Umbilical cord (tissue), 2 donors: ENCODE measurements around the gene THAP8. TPM values are rescaled to one million over a fixed set of nuclear protein-coding genes. Genes with fewer than 3 reads are reported as not detected.
"Not testable (repeated sequence)": the region's sequence is repeated elsewhere in the genome, so short reads cannot be mapped to it uniquely, and the experiment has no call there.

Source experiments
- DNase-seq: peaks from one replicate; pipeline ENCODE4 v3.0.0-alpha.2; 2015; ENCODE audit warnings: low spot score
- total RNA-seq: library from RNA; depleted of rRNA; stranded (reverse); fragments of >200 nt; gene quantifications from one replicate; pipeline ENCODE4 v1.2.3, GENCODE V29; 2014; ENCODE audit warnings: low replicate concordance; ENCODE audit not compliant: insufficient read depth

Gene THAP8
- total RNA-seq, 1 donor from 2014 or later: 1.4 TPM

DNA sequence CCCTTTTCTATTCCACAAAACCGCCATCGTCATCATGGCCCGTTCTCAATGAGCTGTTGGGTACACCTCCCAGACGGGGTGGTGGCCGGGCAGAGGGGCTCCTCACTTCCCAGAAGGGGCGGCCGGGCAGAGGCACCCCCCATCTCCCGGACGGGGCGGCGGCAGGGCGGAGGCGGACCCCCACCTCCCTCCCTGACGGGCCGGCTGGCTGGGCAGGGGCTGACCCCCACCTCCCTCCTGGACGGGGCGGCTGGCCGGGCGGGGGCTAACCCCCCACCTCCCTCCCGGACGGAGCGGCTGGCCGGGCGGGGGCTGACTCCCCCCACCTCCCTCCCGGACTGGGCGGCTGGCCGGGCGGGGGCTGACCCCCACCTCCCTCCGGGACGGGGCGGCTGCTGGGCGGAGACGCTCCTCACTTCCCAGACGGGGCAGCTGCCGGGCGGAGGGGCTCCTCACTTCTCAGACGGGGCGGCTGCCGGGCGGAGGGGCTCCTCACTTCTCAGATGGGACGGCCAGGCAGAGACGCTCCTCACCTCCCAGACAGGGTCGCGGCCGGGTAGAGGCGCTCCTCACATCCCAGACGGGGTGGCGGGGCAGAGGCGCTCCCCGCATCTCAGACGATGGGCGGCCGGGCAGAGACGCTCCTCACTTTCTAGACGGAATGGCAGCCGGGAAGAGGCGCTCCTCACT, 14.9 kb upstream of the THAP8 start:
- not testable (repeated sequence) for DNase-seq

DNA sequence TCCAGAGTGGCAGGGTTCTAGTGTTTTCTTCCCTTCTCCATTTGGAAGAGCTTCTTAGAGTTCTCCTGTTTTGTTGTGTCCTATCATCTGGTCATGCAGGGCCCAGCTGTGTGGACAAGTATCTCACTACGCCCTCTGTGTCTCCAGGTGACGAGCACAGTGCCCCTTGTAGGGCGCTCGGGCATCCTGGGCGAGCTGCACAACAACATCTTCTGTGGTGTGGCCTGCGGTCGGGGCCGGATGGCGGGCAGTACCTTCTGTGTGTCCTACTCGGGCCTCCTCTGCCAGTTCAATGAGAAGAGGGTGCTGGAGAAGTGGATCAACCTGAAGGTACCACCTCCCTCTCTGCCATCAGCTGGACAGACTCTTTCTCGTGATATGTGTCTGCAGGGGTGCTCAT, 13.6 kb upstream of the THAP8 start:
- no peak for DNase-seq

DNA sequence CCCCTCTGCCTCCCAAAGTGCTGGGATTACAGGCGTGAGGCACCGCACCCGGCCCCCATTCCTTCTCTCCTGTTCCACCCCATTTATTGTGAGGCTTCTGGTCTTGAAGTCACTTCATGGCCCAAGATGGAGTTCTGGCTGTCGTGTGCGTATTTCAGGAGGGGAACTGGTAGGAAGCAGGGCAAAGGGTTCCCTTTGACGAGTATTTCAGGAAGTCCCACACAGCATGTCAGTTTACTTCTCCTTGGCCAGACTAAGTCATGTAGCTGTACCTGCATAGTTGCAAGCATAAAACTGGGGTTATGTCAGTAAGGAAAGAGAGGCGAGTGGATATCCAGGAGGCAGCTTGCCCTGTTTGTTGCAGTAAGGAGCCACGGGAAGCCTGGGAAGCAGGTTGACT, 10.7 kb upstream of the THAP8 start:
- DNase-seq: no peak

DNA sequence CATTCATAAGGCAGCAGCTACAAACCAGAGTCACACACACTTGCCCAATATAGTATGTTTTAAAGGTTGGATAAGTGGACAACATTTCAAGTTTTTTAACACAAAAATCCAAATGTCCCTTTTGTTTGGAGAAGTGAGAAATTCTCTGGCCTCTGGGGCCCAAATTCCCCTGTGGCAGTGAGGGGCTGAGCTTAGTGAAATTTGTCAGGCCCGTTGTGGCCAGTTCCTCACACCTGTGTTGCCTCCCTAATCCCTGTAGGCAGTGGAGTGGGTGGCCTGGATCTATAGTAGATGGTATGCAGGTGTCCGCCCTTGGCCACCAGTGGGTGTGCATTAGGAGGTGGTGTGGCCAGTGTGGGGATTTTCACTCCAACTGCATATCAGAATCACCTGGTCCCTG, 7.3 kb upstream of the THAP8 start:
- DNase-seq: no peak

DNA sequence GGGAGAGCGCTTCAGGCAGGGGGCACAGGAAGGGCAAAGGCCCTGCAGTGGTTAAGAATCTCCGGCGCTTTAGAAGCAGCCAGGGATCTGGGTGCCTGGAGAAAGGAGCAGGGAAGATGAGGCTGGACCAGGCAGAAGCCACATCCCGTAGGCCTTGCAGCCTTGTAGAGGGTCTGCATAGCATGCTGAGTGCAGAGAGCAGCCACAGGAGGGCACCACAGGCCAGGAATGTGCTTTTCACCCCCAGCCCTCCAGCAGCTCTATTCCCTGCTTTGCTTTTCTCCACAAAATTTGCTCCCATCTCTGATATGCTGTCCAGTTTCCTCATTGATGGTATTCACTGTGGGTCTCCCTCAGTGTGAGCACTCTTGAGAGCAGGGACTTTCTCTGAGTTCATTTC, 6.3 kb upstream of the THAP8 start:
- no peak for DNase-seq

DNA sequence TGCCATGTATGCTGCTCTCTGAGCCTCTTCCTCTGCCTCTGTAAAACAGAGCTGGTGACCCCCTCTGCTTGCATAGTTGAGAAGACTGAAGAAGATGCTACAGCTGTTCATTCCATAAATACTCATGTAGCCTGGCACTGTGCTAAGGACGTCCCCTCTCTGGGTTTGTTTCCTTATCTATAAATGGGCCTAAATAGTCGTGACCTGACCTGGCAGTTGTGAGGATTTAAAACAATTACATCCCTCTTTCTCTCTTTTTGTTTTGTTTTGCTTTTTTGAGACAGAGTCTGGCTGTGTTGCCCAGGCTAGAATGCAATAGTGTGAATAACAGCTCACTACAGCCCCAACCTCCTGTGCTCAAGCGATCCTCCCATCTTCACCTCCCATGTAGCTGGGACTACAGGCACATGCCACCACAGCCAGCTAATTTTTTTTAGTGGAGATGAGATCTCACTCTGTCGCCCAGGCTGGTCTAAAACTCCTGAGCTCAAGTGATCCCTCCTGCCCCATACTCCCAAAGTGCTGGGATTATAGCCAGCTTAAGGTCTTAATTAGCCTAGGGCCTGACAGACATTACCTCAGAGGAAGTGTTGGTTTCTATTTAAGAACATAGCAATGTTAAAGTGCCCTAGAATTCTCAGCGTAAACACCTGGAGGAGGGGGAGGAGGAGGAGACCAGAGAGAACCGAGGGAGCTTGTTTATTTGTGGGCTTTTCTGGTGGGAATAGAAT, 5.3 kb upstream of the THAP8 start:
- DNase-seq: no peak

DNA sequence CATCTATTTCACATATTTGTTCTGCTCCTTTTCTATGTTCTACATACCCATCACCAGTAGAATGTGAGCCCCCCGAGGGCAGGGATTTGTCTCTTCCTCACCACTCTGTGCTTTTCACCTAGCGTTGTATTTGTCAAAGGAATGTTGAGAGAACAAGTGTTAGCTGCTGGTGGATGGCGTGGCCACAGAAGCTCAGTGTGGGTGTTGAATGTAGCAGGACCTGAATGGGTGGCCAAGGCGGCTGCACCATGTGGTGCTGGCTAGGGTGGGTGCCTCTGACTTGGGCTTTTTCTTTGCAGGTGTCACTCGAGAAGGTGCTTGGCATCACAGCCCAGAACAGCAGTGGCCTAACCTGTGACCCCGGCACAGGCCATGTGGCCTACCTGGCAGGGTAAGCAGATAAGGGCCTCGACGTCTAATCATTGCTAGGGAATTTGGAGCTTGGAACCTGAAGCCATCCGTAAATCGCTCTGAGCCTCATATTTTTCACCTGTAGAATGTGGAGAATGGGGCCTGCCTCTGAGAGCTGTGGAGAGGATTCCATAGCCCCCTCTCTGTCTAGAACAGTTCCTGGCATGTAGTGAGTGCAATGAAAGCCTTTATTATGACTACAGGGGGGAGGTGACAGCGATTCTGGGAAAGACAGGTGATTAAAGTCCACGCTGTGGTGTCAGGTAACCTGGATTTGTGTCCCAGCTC, 4.5 kb upstream of the THAP8 start:
- no peak for DNase-seq

DNA sequence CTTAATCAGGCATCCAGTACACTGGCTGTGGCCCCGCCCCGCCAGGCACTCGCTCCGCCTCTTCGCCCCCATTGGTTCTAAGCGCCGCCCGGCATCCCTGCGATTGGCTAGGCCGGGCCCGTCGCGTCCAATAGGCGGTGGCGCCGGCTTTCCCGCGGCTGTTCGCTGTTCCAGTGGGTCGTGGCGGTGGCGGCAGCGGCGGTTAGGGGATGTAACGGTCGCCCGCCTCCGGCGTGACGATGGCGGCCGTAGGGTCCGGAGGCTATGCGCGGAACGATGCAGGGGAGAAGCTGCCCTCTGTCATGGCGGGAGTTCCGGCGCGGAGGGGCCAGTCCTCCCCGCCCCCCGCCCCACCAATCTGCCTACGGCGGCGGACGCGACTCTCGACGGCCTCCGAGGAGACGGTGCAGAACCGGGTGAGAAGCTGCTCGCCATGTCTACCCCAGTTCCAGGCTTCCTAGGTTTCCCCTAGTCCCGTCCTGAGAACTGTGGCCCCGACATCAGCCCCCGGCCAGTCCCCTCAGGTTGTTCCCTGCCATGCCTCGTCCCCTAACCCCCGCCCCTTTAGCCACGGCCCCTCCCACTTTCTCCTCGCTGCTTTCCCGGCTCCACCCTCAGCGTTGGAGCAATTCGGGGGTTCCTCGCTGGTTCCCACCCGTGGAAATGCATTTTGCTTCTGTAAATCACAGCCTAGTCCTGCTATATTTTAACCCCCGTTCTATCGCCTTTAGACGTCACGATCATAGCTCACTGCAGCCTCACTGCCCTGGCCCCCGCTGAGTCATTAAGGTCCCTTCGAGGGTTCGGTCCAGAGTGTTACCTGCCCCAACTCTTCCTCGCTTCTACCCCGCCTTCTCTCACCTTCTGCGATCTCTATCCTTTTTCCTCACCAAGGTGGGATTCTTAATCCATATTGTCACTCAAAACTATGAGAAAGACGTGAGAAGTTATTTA, 925 bp upstream of the THAP8 start, which contains the start of gene WDR62:
Gene WDR62, plus strand, starts transcription at position 165 of the 954 bp plus-strand sequence. Its CDS starts 75 bp downstream, at position 240.
- DNase-seq: peak; percentile 97

DNA sequence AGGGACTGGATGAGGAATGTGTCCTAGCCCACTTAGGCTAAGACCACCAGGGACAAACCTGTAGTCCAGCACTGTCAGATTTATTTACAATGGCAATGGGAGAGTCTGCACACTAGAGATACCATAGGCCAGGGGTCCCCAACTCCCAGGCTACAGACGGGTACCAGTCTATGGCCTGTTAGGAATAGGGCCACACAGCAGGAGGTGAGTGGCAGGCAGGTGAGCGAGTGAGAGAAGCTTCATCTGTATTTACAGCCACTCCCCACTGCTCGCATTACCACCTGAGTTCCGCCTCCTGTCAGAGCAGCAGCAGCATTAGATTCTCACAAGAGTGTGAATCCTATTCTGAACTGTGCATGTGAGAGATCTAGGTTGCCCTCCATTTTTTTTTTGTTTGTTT, 2.4 kb downstream of the THAP8 start:
- DNase-seq: no peak

DNA sequence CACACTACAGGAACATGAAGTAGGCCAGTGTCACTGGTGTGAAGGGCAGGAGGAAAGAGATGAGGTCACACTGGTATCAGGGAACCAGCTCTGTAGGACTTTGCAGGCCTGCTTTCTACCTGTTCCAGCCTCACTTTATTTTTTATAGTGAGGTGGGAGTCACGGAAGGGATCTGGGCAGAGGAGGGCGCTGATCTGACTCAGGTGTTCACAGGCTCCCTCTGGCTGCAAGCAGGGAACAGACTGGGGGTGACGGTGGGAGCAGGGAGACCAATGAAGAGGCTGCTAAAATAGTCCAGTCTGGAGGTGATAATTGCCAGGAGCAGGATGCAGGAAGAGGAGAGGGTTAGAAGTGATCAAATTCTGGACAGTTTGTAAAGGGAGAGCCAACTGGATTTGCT, 2.8 kb downstream of the THAP8 start:
- DNase-seq: no peak

DNA sequence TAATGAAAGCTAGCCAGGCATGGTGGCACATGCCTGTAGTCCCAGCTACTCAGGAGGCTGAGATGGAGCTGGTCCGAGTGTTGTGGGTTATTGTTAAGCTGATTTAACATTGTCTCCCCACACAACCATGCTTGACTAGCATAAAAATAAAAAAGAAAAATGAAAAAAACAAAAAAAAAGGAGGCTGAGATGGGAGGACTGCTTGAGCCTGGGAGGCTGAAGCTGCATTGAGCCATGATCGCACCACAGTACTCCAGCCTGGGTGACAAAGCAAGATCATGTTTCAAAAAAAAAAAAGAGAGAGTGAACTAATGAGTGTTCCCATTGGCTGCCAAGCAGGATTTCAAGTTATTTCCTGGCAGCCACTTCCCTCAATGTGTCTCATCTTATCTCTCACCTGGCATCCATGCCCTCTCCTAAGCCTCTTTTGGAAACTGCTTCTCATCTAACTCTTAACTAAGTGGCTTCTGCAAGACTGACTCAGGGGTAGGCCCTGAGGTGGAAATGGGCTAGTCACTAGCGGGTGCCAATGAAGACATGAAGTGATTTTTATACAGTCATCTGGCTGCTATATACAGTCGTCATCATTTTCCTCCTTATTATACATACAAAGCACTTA, 4.9 kb downstream of the THAP8 start:
- DNase-seq: no peak

DNA sequence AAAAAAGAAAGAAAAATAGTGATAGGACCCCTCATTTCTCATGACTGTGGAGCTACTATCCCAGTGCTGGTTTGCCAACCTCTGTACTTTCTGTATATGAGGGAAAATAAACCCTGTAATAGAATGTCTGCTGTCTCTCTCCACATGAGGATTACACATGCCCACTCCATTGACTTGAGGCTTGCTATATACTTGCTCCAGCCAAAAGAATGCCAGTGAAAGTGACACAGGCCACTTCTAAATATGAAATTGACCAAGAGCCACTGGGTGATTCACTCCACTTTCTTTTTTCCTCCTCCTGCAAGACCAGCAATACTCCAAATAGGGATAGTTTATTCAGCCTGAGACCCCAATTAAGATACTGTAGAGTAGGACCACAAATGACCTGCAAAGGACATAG, 6.2 kb downstream of the THAP8 start:
- DNase-seq: no peak

DNA sequence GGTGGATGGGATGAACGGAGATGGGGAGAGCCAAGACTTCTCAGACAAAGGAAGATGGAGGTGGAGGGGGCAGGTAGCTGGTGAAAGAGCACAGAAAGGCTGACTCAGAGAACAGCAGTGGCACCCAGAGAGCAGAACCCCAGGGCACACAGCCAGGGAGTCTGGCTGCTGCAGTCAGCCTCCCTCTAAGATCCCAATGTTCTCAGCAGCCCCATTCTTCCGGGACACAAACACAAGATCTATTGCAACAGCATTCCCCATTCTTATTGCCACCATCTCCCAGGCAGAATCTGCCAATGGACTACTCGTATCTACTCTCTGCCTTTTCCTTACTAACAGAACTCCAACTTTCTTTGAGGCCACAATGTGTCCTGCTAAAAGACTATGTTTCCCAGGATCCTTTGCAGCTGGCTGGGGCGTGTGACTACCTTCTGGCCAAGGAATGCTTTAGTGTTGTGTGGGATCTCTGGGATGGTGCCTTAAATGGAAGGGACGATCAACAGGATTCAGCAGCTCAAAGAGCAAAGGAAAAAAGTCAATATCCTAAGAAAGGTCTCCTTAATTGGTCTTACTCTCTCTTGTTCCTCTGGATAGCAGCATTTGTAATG, 7.5 kb downstream of the THAP8 start:
- no peak for DNase-seq

DNA sequence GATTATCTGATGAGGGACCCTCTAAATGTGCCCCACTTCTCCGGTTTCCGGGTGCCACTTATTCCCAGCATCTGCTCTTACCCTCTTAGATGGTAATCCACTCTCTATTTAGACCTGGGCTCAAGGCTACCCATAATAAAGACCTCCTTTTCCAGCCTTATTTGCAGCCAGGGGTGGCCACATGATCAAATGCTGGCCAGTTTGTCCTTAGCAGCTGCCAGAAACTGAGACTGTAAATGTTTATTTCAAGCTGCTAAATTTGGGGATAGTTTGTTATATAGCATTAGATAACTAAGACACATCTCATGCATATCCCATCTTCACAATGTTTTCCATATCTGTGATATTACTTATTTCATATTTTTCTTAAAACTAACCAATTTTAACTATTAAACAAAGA, 10.1 kb downstream of the THAP8 start:
- DNase-seq: no peak

DNA sequence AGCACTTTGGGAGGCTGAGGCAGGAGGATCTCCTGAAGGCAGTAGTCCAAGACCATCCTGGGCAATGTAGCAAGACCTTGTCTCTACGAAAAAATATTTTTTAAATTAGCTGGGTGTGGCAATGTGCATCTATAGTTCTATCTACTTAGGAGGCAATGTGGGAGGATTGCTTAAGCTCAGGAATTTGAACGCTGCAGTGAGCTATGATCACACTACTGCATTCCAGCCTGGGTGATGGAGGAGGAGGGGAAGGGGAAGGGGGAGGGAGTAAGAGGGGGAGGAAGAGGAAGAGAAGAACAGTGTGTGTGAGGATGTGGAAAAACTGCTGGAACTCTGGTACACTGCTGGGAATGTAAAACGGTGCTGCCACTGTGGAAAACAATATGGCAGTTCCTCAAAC, 12.3 kb downstream of the THAP8 start:
- peak; percentile 73 for DNase-seq

DNA sequence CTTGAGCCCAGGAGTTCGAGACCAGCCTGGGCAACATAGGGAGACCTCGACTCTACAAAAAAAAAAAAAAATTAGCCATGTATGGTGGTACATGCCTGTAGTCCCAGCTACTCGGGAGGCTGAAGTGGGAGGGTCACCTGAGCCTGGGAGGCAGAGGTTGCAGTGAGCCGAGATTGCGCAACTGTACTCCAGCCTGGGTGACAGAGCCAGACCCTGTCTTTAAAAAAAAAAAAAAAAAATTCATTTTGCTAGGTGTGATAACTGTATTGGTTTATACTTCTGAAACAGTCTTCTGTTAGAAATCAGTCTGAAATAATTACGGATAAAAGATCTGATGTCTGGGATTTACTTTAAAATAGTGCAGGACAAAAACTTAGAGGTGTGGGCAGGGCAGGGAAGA, 13.0 kb downstream of the THAP8 start:
- DNase-seq: not testable (repeated sequence)

DNA sequence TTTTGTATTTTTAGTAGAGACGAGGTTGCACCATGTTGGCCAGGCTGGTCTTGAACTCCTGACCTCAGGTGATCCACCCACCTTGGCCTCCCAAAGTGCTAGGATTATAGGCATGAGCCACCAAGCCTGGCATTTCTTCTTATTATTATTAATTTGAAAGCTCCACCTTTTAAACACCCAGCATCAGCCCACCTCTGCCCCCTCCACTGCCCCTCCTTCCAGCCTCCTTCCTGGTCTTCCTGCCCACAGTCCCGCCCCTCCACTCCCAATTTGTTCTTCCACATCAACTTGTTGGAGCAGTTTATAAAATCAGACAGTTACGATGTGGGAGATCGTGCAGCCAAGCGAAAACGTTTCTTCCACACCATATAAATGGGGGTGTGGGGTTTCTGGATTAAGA, 13.6 kb downstream of the THAP8 start:
- DNase-seq: no peak

DNA sequence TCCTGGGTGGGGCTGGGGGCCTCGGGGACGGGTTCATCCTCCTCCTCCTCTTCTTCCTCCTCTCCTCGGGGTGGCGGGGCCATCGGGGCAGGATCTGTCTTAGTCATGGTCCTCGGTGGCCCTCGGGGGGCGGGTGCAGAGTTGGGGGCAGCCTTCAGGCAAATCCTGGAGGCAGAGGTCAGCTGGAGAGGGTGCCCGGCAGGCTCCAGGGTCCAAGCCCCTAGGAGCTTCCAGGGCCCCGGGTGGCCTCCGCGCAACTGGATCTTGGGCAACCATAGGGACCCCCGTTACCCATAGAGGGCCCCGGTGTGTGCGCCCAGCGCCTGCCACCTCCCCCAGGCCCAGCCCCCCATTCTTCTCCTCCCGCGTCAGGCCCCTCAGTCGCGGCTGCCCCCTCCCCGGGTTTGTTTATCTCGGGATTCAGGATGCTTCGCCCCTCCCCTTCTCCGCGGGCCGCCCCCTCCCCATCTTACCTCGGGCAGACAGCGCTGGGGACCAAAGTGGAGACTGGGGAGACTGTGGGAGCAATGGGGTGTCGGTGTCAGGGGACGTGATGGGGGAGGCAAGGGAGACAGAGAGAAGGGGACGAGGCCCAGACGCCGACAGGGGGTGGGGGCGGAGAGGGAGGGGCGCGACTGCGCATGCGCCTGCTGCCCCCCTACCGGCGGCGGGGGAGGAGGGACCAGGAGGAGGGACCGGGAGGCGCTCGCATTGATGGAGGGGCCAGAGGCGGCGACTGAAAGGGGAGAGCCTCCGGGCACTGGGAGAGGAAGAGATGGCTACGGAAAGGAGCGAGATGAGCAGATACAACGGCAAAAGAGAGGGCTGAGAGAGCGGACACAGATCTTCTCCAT, 21.6 kb downstream of the THAP8 start, which contains the start of gene CLIP3:
Gene CLIP3, minus strand, starts transcription at position 623 of the 854 bp plus-strand sequence. Its CDS starts 516 bp downstream, at position 107.
- DNase-seq: peak; percentile 83

DNA sequence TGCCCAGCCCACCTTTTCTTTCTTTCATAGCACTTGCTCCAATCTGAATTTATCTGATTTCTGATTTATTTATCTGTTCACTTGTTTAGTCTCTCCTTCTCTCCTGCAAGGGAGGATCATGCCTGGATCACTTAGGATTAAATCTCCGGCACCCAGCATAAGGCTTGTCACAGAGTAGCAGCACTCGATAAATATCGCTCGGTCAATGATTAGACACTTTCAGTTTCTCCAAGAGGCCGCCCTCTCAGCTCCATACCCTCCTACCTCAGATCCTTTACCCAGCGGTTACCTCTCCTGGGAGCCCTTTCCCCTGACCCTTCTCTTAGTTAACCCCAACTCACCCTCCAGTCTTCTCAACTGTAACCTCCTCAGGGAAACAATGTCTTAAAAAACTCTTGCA, 22.8 kb downstream of the THAP8 start:
- no peak for DNase-seq
